Stimulated activated CD8-positive, alpha-beta memory T cell treated with anti-CD3 and anti-CD28 coated beads, Interleukin-7, amount 100 ng/mL, for 4 hours (primary cell): ENCODE results near the gene GIPC1.
"Not testable (repeated sequence)": the region's sequence is repeated elsewhere in the genome, so short reads cannot be mapped to it uniquely, and the experiment has no call there.

Experiments
- DNase-seq, 2 donors: peaks; one replicate each; pipeline ENCODE4 v3.0.0-alpha.2; 2020; ENCODE audit warnings: low read depth in 2 of 2

Gene GIPC1, protein sequence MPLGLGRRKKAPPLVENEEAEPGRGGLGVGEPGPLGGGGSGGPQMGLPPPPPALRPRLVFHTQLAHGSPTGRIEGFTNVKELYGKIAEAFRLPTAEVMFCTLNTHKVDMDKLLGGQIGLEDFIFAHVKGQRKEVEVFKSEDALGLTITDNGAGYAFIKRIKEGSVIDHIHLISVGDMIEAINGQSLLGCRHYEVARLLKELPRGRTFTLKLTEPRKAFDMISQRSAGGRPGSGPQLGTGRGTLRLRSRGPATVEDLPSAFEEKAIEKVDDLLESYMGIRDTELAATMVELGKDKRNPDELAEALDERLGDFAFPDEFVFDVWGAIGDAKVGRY

DNA sequence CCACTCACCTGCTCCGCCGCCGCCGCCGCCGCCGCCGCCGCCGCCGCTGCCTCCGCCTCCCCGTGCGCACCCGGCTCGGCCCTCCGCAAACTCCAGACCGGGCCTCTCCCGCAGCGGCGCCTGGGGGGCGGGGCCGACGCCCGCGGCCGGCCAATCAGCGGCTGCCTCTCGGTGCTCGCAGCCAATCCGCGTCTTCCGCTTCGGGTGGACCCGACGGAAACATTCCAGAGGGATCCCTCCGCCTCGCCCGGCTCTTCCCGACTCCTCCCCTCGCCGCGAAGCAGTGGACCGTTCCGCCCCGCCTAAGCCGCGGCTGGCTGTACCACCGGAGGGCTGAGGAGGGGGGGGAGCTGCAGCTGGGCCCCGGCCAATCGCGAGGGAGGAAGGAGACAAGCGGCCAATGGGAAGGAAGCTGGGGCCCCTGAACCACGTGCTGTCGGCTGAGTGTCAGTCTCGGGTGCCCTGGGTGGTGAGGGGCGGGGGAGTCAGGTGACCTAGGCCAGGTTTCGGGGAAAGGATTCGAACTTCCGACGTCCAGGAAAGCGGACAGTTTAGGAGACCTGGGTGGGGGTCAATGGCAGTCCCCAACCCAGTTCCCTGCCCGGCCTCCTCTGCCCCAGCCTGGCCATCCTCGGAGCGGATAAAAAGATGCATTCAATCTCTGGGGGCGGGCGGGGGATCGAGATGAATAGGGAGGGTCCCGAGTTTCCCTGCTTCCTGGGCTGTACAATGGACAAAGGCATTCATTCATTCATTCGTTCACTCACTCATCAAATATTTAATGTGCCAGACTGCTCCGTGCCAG is at the start of gene GIPC1:
Gene GIPC1 (minus strand): TSS at position 99 of the 805 bp plus-strand sequence. CDS start 13,151 bp downstream, outside the sequence.
- DNase-seq: peak; percentile 54 to 73

DNA sequence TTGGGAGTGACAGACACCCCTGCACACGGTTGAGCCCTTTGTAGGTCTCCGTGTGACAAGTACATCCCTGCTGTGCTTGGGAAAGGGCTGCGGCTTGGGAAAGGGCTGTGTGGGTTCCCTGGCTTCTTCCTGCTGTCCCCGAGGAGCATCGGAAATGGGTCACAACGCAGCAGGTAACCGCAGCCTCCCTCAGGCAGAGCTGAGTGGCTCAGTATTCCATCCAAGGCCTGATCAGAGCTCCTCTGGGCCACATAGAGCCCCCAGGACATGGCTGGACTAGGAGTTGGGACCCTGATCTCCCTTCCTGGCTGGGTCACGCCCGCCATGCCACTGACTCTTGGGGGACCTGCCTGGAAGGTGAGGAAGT is 49.8 kb upstream of the GIPC1 start:
- DNase-seq: no peak

- no peak for DNase-seq
Measured at GRCh38 chr19:14544977-14545715, 49.2 kb upstream of the GIPC1 start.

DNA sequence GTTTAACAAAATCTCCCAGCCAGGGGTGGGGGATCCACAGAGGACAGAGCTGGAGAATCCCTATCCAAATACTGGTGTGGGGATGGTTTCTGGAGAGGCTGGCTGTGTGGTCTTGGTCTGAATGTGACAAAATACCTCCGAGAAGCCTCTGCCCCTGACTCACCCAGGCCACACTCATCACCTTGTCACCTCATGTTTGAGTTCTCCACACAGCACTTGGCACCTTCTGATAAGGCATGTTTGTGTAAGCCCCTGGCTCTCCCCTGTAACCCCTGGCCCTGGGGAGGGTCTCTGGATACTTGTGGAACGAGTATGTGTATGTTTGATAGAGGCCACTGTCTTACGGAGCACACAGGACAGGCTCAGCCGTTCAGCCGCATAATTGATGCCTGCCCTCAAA is 48.1 kb upstream of the GIPC1 start:
- DNase-seq: no peak

GRCh38 chr19:14542711-14543328 is 46.9 kb upstream of the GIPC1 start:
- no peak for DNase-seq

- DNase-seq: not testable (repeated sequence)
Measured at GRCh38 chr19:14541979-14542378, 46.1 kb upstream of the GIPC1 start.

DNA sequence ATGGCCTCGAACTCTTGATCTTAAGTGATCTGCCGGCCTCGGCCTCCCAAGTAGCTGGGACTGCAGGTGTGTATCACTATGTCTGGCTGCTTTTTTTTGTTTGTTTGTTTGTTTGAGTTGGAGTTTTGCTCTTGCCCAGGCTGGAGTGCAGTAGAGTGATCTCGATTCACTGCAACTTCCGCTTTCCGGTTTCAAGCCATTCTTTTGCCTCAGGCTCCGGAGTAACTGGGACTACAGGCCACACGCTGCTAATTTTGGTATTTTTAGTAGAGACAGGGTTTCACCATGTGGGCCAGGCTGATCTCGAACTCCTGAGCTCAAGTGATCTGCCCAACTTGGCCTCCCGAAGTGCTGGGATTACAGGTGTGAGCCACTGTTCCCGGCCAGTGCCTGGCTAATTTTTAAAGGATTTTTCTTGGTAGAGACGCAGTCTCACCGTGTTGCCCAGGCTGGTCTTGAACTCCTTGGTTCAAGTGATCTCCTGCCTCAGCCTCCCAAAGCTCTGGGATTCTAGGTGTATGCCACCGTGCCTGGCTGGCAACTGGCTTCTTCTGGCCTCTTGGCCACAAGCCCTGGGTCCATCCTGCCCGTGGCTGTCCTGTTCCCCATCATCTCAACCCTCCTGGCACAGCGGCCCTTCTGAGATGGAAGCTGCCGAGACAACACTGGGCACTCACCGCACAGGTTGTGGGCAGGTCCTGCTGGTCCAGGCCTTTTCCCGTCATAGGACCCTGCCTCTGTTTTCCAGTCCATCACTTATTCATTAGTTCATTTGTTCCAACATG is 45.0 kb upstream of the GIPC1 start:
- DNase-seq: no peak

DNA sequence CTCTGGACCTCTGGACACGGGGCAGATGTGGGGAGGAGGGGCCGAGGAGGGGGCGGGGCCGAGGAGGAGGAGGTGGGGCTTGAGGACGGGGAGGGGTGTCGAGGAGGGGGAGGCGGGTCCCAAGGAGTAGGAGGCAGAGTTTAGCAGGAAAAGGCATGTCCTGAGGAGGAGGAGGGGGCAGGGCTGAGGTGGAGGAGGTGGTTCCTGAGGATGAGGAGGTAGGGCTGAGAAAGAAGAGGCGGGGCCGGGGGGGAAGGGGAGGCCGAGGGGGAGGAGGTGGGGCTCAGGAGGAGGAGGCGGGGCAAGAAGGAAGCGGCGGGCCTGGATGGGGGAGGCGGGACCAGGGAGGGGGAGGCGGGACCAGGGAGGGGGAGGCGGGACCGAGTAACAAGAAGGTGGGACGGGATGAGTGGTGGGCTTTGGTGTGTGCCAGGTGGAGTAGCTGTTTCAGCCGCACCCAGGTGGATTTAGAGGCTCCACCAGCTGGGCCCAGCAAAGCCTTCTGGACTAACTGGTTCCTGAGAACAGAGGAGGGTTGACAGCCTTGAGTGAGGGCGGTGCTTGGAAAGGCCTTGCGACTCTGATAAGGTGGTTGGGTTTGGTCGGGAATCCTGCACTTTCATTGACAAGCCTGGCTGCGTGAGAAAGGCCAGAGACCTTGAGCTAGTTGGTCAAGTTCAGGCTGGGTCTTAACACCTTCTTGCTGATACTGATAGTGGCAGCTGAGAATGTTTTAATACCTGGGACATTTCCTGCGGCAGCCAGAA is 41.2 kb upstream of the GIPC1 start:
- DNase-seq: no peak

GRCh38 chr19:14533450-14533849 is 37.5 kb upstream of the GIPC1 start:
- no peak for DNase-seq

DNA sequence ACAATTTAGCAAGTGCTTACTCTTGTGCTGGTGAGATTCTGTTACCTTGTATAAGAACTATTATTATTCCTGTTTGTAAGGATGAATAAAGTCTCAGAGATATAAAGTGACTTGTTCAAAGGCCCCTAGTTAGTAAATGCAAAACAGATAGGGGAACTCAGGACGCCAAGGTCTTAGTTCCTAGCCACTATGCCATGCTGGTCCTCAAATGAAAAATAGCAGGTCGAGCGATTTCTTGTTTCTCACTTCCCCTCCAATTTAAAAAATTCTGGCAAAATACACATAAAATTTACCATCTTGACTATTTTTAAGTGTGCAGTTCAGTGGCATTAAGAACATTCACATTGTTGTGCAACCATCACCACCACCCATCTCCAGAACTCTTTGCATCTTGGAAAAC is 34.6 kb upstream of the GIPC1 start:
- no peak for DNase-seq

DNA sequence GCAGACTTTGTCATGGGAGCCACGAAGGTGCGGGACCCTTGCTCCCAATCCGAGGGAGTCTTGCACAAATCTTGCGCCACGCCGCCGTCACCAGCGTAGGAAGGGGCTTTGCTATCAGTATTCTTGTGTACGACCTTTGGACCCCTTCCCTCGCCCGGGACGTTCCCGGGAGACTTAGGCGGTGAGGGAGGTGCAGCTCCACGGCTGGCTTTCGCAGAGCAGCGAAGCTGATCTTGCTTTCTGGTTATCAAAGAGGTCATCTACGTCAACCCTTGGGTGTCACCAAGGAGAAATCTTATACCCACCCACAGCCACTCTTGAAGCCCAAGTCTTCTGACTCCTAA is 34.0 kb upstream of the GIPC1 start:
- no peak for DNase-seq

- peak; percentile 100 for DNase-seq
Measured at GRCh38 chr19:14529254-14530004, 33.5 kb upstream of the GIPC1 start, which contains the start of gene TECR. Gene TECR, plus strand, starts transcription at chr19:14529594. Its CDS starts 103 bp downstream, at chr19:14529697.

DNA sequence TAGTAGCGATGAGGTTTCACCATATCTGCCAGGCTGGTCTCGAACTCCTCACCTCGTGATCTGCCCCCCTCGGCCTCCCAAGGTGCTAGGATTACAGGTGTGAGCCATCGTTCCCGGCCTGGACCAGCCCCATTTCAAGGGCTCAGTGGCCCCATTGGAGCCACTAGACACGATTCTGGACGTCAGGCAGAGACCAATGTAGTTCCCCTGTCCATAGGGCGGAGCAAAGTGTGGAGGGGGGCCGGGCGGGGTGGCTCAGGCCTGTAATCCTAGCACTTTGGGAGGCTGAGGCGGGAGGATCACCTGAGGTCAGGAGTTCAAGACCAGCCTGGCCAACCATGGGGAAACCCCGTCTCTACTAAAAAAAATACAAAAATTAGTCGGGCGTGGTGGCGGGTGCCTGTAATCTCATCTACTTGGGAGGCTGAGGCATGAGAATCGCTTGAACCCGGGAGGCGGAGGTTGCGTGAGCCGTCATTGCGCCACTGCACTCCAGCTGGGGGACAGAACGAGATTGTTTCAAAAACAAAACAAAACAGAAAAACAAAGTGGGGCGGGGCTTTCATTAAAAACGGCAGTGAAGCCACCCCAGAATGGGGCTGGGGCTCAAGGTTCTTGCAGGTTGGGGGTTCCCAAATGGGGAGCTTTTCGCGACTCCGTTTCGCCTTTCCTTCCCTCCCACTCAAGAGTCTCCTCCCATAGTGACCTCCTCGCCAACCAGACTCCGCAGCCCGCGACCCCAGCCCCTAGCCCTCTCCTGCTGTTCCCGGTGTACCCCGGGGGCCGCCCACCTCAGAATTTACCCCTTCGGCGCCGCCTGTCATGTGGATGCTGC is 32.7 kb upstream of the GIPC1 start:
- DNase-seq: no peak

DNA sequence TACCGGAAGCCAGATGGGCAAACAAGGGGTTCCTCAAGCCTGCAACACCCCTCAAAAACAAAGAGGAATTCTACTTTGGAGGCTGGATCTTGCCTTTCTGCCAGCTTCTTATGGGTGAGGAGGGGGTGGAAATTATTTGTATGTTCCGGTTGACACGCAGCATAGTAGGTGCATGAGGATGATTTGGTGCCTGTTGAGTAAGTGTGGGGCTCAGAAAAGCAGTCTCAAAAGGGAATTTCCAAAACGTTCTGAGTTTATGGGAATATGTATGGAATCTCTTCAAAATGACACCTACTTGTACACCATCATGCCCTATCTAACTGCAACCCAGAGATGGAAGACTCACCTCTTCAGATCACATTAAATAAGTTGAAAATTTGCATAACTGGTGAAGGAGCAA is 30.5 kb upstream of the GIPC1 start:
- no peak for DNase-seq

- no peak for DNase-seq
Measured at GRCh38 chr19:14525729-14526128, 29.8 kb upstream of the GIPC1 start.

- no peak for DNase-seq
Measured at GRCh38 chr19:14520543-14520942, 24.6 kb upstream of the GIPC1 start.

GRCh38 chr19:14519860-14520407 is 24.0 kb upstream of the GIPC1 start:
- DNase-seq: no peak

- no peak for DNase-seq
Measured at GRCh38 chr19:14519245-14519859, 23.4 kb upstream of the GIPC1 start.
